Measurements from ENCODE around the gene TMEM37.

Gene TMEM37

DNA sequence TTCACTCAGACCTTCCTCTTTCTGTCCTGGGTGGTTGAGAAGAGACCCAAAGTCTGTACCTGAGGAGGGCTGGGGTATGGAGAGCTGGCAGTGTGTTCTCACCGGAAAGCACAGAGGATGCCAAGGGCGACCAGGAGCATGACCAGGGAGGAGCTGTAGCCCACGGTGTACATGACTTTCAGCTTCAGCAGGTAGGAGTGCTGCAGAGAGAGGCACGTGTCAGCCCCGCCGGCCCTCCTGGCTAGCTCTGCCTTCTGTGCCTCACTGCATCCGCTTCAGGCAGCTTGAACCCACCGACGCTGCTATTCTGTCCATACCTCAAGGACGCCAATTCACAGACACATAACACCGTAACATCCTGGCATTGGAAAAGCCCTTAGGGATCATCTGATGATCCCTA lies 34.0 kb downstream of the TMEM37 start:
- TF ChIP-seq, protein P1, sequence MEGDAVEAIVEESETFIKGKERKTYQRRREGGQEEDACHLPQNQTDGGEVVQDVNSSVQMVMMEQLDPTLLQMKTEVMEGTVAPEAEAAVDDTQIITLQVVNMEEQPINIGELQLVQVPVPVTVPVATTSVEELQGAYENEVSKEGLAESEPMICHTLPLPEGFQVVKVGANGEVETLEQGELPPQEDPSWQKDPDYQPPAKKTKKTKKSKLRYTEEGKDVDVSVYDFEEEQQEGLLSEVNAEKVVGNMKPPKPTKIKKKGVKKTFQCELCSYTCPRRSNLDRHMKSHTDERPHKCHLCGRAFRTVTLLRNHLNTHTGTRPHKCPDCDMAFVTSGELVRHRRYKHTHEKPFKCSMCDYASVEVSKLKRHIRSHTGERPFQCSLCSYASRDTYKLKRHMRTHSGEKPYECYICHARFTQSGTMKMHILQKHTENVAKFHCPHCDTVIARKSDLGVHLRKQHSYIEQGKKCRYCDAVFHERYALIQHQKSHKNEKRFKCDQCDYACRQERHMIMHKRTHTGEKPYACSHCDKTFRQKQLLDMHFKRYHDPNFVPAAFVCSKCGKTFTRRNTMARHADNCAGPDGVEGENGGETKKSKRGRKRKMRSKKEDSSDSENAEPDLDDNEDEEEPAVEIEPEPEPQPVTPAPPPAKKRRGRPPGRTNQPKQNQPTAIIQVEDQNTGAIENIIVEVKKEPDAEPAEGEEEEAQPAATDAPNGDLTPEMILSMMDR (IDR thresholded peaks at IDR 0.05; ENCODE audit: poor library complexity, severe bottlenecking) = no peak
- Histone ChIP-seq H3K4me1 (ENCODE audit: insufficient read depth, poor library complexity, severe bottlenecking) (no peaks in the 10 kb centered on the region), H3K9me3 (ENCODE audit: severe bottlenecking) (no peaks in the 10 kb centered on the region), H3K27ac (ENCODE audit: poor library complexity, severe bottlenecking) (no peak overlapping the region), H3K4me3 (ENCODE audit: severe bottlenecking) (no peak overlapping the region), H3K36me3 (ENCODE audit: low read depth) (no peaks in the 10 kb centered on the region), H3K27me3 (ENCODE audit: insufficient read depth, poor library complexity, severe bottlenecking) (no peaks in the 10 kb centered on the region)
- no peak for DNase-seq (ENCODE audit: low spot score)
- no peak for ATAC-seq (ENCODE audit: low read depth)

DNA sequence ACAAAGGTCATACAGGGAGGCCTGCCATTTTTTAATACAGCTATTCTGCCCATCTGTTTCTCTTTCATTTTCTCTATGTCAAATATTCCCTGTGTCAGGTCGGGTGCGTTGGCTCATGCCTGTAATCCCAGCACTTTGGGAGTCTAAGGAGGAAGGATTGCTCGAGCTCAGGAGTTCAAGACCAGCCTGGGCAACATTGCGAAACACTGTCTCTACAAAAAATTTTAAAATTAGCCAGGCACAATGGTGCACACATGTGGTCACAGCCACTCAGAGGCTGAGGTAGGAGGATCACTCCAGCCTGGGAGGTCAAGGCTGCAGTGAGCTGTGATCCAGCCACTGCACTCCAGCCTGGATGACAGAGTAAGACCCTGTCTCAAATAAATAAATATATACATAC lies 34.7 kb downstream of the TMEM37 start:
- H3K4me1 ChIP-seq (ENCODE audit: insufficient read depth, poor library complexity, severe bottlenecking) = no peaks in the 10 kb centered on the region
- ATAC-seq (ENCODE audit: low read depth) = no peak
- H3K9me3 ChIP-seq (ENCODE audit: severe bottlenecking) = no peaks in the 10 kb centered on the region
- H3K36me3 ChIP-seq (ENCODE audit: low read depth) = no peaks in the 10 kb centered on the region
- no peaks in the 10 kb centered on the region for H3K27me3 ChIP-seq (ENCODE audit: insufficient read depth, poor library complexity, severe bottlenecking)
- H3K4me3 ChIP-seq (ENCODE audit: severe bottlenecking) = no peak overlapping the region
- no peak for DNase-seq (ENCODE audit: low spot score)
- TF ChIP-seq, protein P1 (IDR thresholded peaks at IDR 0.05; ENCODE audit: poor library complexity, severe bottlenecking) = no peak
- H3K27ac ChIP-seq (ENCODE audit: poor library complexity, severe bottlenecking) = no peak overlapping the region

DNA sequence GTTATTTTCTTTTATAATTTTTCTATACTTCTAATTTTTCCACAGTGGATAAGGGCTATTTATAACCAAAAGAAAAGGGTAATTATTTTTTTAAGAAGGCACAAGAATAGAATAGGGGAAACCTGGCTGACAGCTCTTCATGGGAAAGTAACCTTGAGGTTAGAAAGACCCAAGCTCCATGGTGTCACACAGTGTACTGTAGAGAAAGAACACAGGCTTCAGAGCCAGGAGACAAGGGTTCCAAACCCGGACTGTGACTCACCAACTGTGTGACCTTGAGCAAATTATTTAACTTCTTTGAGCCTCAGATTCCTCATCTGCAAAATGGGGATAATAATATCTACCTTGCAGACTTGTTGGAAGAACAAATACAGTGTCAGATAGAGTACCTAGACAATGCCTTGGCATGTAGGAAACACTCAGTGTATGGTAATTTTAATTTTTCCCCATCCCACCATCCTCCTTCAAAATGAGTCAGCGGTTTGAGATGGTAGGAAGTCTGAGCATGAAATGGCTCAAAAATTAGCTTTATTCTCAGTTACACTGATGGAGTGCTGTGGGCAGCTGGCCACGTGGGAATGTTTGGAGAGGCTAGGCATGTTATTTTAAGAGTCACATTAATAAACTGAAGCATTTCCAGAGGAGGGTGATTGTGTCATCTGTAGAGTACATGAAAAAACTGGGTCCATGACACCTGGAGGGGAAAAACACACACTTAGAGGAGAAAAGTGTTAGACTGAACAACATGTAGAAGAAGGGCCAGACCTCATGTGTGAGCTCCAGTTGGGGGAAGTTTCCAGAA lies 36.7 kb downstream of the TMEM37 start:
- Histone ChIP-seq H3K36me3 (ENCODE audit: low read depth) (no peaks in the 10 kb centered on the region), H3K27ac (ENCODE audit: poor library complexity, severe bottlenecking) (no peak overlapping the region), H3K4me3 (ENCODE audit: severe bottlenecking) (no peak overlapping the region), H3K9me3 (ENCODE audit: severe bottlenecking) (no peaks in the 10 kb centered on the region), H3K27me3 (ENCODE audit: insufficient read depth, poor library complexity, severe bottlenecking) (no peaks in the 10 kb centered on the region), H3K4me1 (ENCODE audit: insufficient read depth, poor library complexity, severe bottlenecking) (no peaks in the 10 kb centered on the region)
- TF ChIP-seq, protein P1 (IDR thresholded peaks at IDR 0.05; ENCODE audit: poor library complexity, severe bottlenecking) = no peak
- DNase-seq (ENCODE audit: low spot score) (no peak), ATAC-seq (ENCODE audit: low read depth) (no peak)

DNA sequence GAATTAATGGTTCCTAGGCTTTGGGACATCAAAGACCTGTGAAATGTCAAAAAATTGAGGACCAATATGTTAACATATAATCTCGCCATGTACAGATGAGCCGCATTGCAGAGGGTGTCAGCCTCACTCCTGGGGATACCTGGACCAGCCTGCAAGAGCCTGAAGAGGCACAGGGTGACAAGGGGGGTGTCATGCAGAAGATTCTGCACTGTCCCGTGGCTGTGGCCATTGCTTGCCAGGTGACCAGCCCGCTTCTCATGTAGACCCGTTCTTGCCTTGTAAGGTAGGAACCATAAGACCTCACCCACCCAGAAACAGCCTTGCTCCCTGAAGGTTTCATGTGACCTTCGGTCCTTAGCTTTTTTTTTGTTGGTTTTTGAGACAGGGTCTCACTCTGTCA lies 37.5 kb downstream of the TMEM37 start:
- TF ChIP-seq, protein P1 (IDR thresholded peaks at IDR 0.05; ENCODE audit: poor library complexity, severe bottlenecking) = no peak
- Histone ChIP-seq H3K27ac (ENCODE audit: poor library complexity, severe bottlenecking) (no peak overlapping the region), H3K36me3 (ENCODE audit: low read depth) (no peaks in the 10 kb centered on the region), H3K9me3 (ENCODE audit: severe bottlenecking) (no peaks in the 10 kb centered on the region), H3K27me3 (ENCODE audit: insufficient read depth, poor library complexity, severe bottlenecking) (no peaks in the 10 kb centered on the region), H3K4me3 (ENCODE audit: severe bottlenecking) (no peak overlapping the region), H3K4me1 (ENCODE audit: insufficient read depth, poor library complexity, severe bottlenecking) (no peaks in the 10 kb centered on the region)
- DNase-seq (ENCODE audit: low spot score) = no peak
- no peak for ATAC-seq (ENCODE audit: low read depth)

DNA sequence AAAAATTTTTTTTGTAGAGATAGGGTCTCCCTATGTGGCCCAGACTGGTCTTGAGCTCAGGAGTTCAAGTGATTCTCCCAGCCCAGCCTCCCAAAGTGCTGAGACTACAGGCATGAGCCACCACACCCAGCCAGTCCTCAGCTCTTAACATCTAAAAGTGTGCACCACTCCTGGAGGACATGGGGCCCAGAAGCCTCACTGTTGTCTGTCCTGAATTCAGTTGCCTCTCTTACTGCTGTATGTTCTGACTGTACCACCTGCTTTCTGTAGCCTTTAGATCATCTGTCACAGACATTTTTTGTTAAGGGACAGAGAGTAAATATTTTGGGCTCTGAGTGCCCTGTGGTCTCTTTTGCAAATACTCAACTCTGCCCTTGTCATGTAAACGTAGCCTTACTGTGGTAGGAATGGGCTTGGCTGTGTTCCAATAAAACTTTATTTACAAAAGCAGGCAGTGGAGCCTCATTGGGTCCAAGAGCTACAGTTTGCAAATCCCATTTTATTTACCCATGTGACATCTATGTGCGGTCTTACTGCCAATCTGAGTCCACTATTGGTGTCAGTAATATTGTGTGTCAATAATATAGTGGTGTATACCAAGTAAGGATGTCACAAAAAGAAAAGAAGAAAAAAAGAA lies 38.1 kb downstream of the TMEM37 start:
- no peaks in the 10 kb centered on the region for H3K9me3 ChIP-seq (ENCODE audit: severe bottlenecking)
- TF ChIP-seq, protein P1 (IDR thresholded peaks at IDR 0.05; ENCODE audit: poor library complexity, severe bottlenecking) = no peak
- no peak overlapping the region for H3K4me3 ChIP-seq (ENCODE audit: severe bottlenecking)
- DNase-seq (ENCODE audit: low spot score) (no peak), ATAC-seq (ENCODE audit: low read depth) (no peak)
- H3K4me1 ChIP-seq (ENCODE audit: insufficient read depth, poor library complexity, severe bottlenecking) = no peaks in the 10 kb centered on the region
- H3K27me3 ChIP-seq (ENCODE audit: insufficient read depth, poor library complexity, severe bottlenecking) = no peaks in the 10 kb centered on the region
- no peaks in the 10 kb centered on the region for H3K36me3 ChIP-seq (ENCODE audit: low read depth)
- H3K27ac ChIP-seq (ENCODE audit: poor library complexity, severe bottlenecking) = no peak overlapping the region

All from RWPE2 (cell line).